DMS153 (cell line): ENCODE measurements around the gene OPTC.

ENCODE experiments used
- DNase-seq: peaks from one replicate; lab custom pipeline; 2025; lab: John Stamatoyannopoulos, UW

The OPTC gene

DNA sequence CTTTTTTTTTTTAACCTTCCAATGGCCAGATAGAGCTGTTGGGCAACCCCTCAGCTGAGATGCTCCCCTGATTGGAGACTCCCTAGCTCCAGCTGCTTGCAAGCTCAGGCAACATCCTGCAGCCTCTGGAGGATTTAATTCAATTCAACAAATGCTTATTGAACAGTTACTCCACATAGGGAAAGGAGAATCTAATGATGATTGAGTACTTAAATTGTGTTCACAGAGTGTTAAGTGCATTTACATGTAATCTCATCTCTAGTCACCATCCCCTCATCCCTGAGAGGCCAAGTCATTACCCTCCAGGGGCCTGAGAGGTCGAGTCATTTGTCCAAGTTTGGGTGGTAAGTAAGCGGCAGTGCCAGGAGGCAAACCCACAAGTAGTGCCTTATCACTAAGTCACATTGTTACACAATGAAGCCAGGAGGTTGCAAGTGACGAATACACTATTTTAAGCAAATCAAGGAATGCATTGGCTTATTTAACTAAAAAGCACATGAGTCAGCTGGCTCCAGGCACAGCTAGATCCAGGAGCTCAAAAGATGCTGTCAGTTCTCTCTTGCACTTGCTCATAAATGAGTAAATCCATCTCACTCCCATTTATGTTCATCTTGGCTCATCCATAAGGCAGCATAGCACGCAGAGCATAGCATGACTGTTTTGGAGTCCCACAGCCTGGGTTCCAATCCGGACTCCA is 64.3 kb downstream of the OPTC start:
- no peak for DNase-seq
